Duodenal mucosa (tissue), 2 donors: ENCODE data around the gene SCMH1.

ENCODE experiments used
- H3K27ac ChIP-seq: one replicate; pipeline ENCODE4 v1.7.0; 2013; ENCODE audit warnings: low read depth, low read length
- H3K27me3 ChIP-seq, 2 donors: one replicate each; pipeline ENCODE4 v1.7.0; 2013; ENCODE audit warnings: low read length in 2 of 2, control low read depth in 1 of 2; ENCODE audit not compliant: insufficient read depth in 2 of 2, control insufficient read depth in 1 of 2
- H3K36me3 ChIP-seq, 2 donors: one replicate each; pipeline ENCODE4 v1.7.0; 2013; ENCODE audit warnings: low read length in 2 of 2, control low read depth in 1 of 2; ENCODE audit not compliant: insufficient read depth in 2 of 2, control insufficient read depth in 1 of 2
- H3K4me1 ChIP-seq, 2 donors: one replicate each; pipeline ENCODE4 v1.7.0; 2013; ENCODE audit warnings: low read length in 2 of 2, control low read depth in 1 of 2; ENCODE audit not compliant: insufficient read depth in 2 of 2, control insufficient read depth in 1 of 2
- H3K4me3 ChIP-seq, 2 donors: one replicate each; pipeline ENCODE4 v1.7.0; 2013; ENCODE audit warnings: low read length in 2 of 2, low read depth in 1 of 2
- H3K9ac ChIP-seq, 2 donors: one replicate each; pipeline ENCODE4 v1.7.0; 2013; ENCODE audit warnings: low read length in 2 of 2, low read depth in 1 of 2
- H3K9me3 ChIP-seq, 2 donors: one replicate each; pipeline ENCODE4 v1.7.0; 2013; ENCODE audit warnings: low read length in 2 of 2, control low read depth in 1 of 2; ENCODE audit not compliant: control insufficient read depth in 1 of 2

SCMH1 gene

GRCh38 chr1:41014871-41015270 lies 227.2 kb downstream of the SCMH1 start:
- Histone ChIP-seq H3K27ac (no peak overlapping the region), H3K36me3 (peaks cover 15 to 48% of the 10 kb centered on the region in 2 donors), H3K4me1 (no peaks in the 10 kb centered on the region)

GRCh38 chr1:41013796-41014195 lies 228.3 kb downstream of the SCMH1 start:
- Histone ChIP-seq H3K4me3 (no peak overlapping the region), H3K27ac (no peak overlapping the region), H3K4me1 (no peaks in the 10 kb centered on the region), H3K9ac (no peak overlapping the region), H3K9me3 (no peaks in the 10 kb centered on the region), H3K27me3 (no peaks in the 10 kb centered on the region), H3K36me3 (peaks cover 26 to 56% of the 10 kb centered on the region in 2 donors)

More at GRCh38 chr1:41014871-41015270, 227.2 kb downstream of the SCMH1 start:
- Histone ChIP-seq H3K9me3 (no peaks in the 10 kb centered on the region), H3K4me3 (no peak overlapping the region), H3K9ac (no peak overlapping the region), H3K27me3 (no peaks in the 10 kb centered on the region)

- Histone ChIP-seq H3K4me3 (no peak overlapping the region), H3K9ac (no peak overlapping the region), H3K27ac (no peak overlapping the region), H3K9me3 (no peaks in the 10 kb centered on the region), H3K36me3 (peaks cover 31 to 64% of the 10 kb centered on the region in 2 donors), H3K4me1 (no peaks in the 10 kb centered on the region), H3K27me3 (no peaks in the 10 kb centered on the region)
Observed at GRCh38 chr1:41013024-41013423, 229.1 kb downstream of the SCMH1 start.

GRCh38 chr1:41010345-41010744 lies 231.8 kb downstream of the SCMH1 start:
- Histone ChIP-seq H3K9ac (no peak overlapping the region), H3K27ac (no peak overlapping the region), H3K9me3 (no peaks in the 10 kb centered on the region), H3K36me3 (peaks cover 34 to 72% of the 10 kb centered on the region in 2 donors), H3K4me3 (no peak overlapping the region), H3K27me3 (no peaks in the 10 kb centered on the region), H3K4me1 (no peaks in the 10 kb centered on the region)

- no peaks in the 10 kb centered on the region for H3K27me3 ChIP-seq
Observed at GRCh38 chr1:41009466-41009865, 232.6 kb downstream of the SCMH1 start.

GRCh38 chr1:41006942-41007865 lies 234.9 kb downstream of the SCMH1 start:
- H3K27me3 ChIP-seq, result no peaks in the 10 kb centered on the region
- peaks cover 35 to 82% of the 10 kb centered on the region in 2 donors for H3K36me3 ChIP-seq
- H3K27ac ChIP-seq, result no peak overlapping the region
- H3K4me1 ChIP-seq, result peaks cover 4 to 13% of the 10 kb centered on the region in 2 donors
- no peak overlapping the region for H3K9ac ChIP-seq
- no peak overlapping the region for H3K4me3 ChIP-seq
- H3K9me3 ChIP-seq, result no peaks in the 10 kb centered on the region

More at GRCh38 chr1:41009466-41009865, 232.6 kb downstream of the SCMH1 start:
- Histone ChIP-seq H3K9ac (no peak overlapping the region), H3K4me3 (no peak overlapping the region), H3K36me3 (peaks cover 33 to 69% of the 10 kb centered on the region in 2 donors), H3K27ac (no peak overlapping the region), H3K9me3 (no peaks in the 10 kb centered on the region), H3K4me1 (no peaks in the 10 kb centered on the region)

- H3K4me3 ChIP-seq, result no peak overlapping the region
- H3K9me3 ChIP-seq, result no peaks in the 10 kb centered on the region
- peaks cover 33 to 82% of the 10 kb centered on the region in 2 donors for H3K36me3 ChIP-seq
- no peak overlapping the region for H3K27ac ChIP-seq
- peaks cover 4 to 13% of the 10 kb centered on the region in 2 donors for H3K4me1 ChIP-seq
- no peaks in the 10 kb centered on the region for H3K27me3 ChIP-seq
- no peak overlapping the region for H3K9ac ChIP-seq
Observed at GRCh38 chr1:41005876-41006275, 236.2 kb downstream of the SCMH1 start.

GRCh38 chr1:41003640-41004220 lies 238.4 kb downstream of the SCMH1 start:
- H3K27me3 ChIP-seq, result no peaks in the 10 kb centered on the region
- peaks cover 4 to 13% of the 10 kb centered on the region in 2 donors for H3K4me1 ChIP-seq
- no peaks in the 10 kb centered on the region for H3K9me3 ChIP-seq
- peaks cover 20 to 77% of the 10 kb centered on the region in 2 donors for H3K36me3 ChIP-seq
- H3K27ac ChIP-seq, result no peak overlapping the region
- H3K9ac ChIP-seq, result no peak overlapping the region
- H3K4me3 ChIP-seq, result no peak overlapping the region

GRCh38 chr1:41003127-41003639 lies 238.9 kb downstream of the SCMH1 start:
- H3K4me1 ChIP-seq, result peaks cover 4 to 13% of the 10 kb centered on the region in 2 donors
- H3K9me3 ChIP-seq, result no peaks in the 10 kb centered on the region
- no peaks in the 10 kb centered on the region for H3K27me3 ChIP-seq
- H3K4me3 ChIP-seq, result no peak overlapping the region
- H3K36me3 ChIP-seq, result peaks cover 20 to 77% of the 10 kb centered on the region in 2 donors
- no peak overlapping the region for H3K9ac ChIP-seq
- H3K27ac ChIP-seq, result no peak overlapping the region

- Histone ChIP-seq H3K36me3 (peaks cover 13 to 76% of the 10 kb centered on the region in 2 donors), H3K27ac (no peak overlapping the region), H3K27me3 (no peaks in the 10 kb centered on the region), H3K4me3 (no peak overlapping the region), H3K4me1 (peaks cover 4 to 12% of the 10 kb centered on the region in 2 donors), H3K9ac (no peak overlapping the region), H3K9me3 (no peaks in the 10 kb centered on the region)
Observed at GRCh38 chr1:40998668-40999067, 243.4 kb downstream of the SCMH1 start.
